Vagina (tissue), 2 donors: ENCODE data around the gene CPSF4. TPM values are rescaled to one million over a fixed set of nuclear protein-coding genes. Genes with fewer than 3 reads are reported as not detected.

ENCODE experiments used
- DNase-seq, 2 donors: peaks; one replicate each; pipeline ENCODE4 v3.0.0-alpha.2; 2017; ENCODE audit errors: extremely low spot score in 2 of 2
- H3K27ac ChIP-seq: fragments of 200-600 bp; sonication (generic); one replicate; pipeline ENCODE4 v1.5.1; 2019
- H3K27me3 ChIP-seq: fragments of 200-600 bp; sonication (generic); one replicate; pipeline ENCODE4 v1.5.1; 2019
- H3K36me3 ChIP-seq, 2 donors: fragments of 200-600 bp; sonication (generic); one replicate each; pipeline ENCODE4 v1.5.1; 2017 to 2019
- H3K4me1 ChIP-seq: fragments of 200-600 bp; sonication (generic); one replicate; pipeline ENCODE4 v1.5.1; 2019
- H3K4me3 ChIP-seq, 2 donors: fragments of 200-600 bp; sonication (generic); 1 replicate in 1 of 2; 2 replicates in 1 of 2; pipeline ENCODE4 v1.5.1; 2016 to 2019
- H3K9me3 ChIP-seq: fragments of 200-600 bp; sonication (generic); one replicate; pipeline ENCODE4 v1.5.1; 2019
- POLR2A ChIP-seq, 2 donors: fragments of 450-650 bp; IDR thresholded peaks; one replicate each; pipeline ENCODE4 v1.6.1; 2017; ENCODE audit warnings: antibody characterized with exemption in 2 of 2, mild to moderate bottlenecking in 2 of 2, moderate library complexity in 2 of 2
- POLR2AphosphoS5 ChIP-seq, 2 donors: sonication (generic); formaldehyde crosslinking; IDR thresholded peaks; one replicate each; pipeline ENCODE4 v1.9.0; 2017; ENCODE audit warnings: antibody characterized with exemption in 2 of 2, mild to moderate bottlenecking in 2 of 2, low read depth in 1 of 2; ENCODE audit not compliant: insufficient read depth in 1 of 2
- intact Hi-C: fragments of 100-400 bp; cut with DNase I; formaldehyde crosslinking; loops from one replicate; pipeline ENCODE4 v1.15.1; 2023
- total RNA-seq: library from RNA; depleted of rRNA; stranded (reverse); fragments of >200 nt; gene quantifications from one replicate; pipeline ENCODE4 v1.2.3, GENCODE V29; 2016
- TF ChIP-seq, protein P1 (sequence below), 3 experiments: fragments of 450-650 bp in 2 of 3; fragments of 200-600 bp in 1 of 3; sonication (generic) in 1 of 3; IDR thresholded peaks; one replicate each; pipeline ENCODE4 v1.5.1; 2017 to 2019; ENCODE audit warnings: antibody characterized with exemption in 3 of 3, mild to moderate bottlenecking in 2 of 3, moderate library complexity in 2 of 3

CPSF4 gene
- total RNA-seq, 1 donor from 2014 or later, result 23.8 TPM

DNA sequence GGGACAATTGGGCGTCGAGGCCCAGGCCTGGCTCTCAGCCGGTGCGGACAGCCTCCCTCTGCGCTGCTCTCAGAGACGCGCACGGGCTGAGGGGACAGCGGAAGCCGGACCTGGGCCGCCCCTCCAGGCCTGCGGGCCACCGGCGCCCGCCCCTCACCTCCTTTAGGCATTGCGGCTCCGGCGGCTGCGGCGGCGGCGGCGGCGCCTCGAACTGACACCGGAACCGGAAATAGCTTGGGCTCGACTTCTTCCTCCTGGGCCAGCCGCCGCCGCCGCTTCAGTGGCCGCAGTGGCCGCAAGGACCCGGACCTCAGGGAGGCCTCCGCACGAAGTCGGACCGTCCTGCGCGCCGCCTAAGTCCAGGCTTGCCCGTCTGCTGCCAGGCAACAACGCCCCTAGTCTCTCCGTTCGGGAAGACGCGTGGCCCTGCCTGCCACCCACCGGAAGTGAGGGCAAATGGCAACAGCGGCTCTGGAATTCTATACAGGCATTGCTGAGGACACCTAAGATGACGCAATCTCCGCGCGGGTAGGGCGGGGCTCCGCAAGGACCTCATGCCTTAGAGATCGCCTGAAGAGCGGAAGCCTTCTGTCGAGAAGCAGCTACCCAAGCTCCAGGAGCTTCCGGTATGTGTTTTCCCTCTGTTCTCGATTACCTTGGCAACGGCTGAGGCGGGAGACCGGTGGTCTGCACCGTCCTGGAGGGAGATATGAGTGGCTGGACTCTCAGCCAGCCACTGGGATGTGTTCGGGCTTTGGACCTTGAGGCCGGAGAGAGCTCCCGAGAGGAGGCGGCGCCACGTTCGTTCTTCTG, 30.2 kb upstream of the CPSF4 start, which contains the start of the genes BUD31 and PDAP1:
BUD31 (plus strand) TSS at position 591 of the 813 bp plus-strand sequence. CDS start 2,124 bp downstream, outside the sequence.
PDAP1 (minus strand) TSS at position 219 of the 813 bp plus-strand sequence; CDS start at position 170, 49 bp downstream.
- intact Hi-C loops, result loop anchor here (10.0 kb wide), 1 partner anchor 264 kb away; the partner anchor contains the start of gene SMURF1
- peak within 1 kb of the TSS; percentile 93 for H3K27ac ChIP-seq
- H3K27me3 ChIP-seq, result no peaks in the 10 kb centered on the region
- peak in 1 of 2 donors; percentile 64 for TF ChIP-seq POLR2A (IDR thresholded peaks at IDR 0.05)
- TF ChIP-seq, protein P1, sequence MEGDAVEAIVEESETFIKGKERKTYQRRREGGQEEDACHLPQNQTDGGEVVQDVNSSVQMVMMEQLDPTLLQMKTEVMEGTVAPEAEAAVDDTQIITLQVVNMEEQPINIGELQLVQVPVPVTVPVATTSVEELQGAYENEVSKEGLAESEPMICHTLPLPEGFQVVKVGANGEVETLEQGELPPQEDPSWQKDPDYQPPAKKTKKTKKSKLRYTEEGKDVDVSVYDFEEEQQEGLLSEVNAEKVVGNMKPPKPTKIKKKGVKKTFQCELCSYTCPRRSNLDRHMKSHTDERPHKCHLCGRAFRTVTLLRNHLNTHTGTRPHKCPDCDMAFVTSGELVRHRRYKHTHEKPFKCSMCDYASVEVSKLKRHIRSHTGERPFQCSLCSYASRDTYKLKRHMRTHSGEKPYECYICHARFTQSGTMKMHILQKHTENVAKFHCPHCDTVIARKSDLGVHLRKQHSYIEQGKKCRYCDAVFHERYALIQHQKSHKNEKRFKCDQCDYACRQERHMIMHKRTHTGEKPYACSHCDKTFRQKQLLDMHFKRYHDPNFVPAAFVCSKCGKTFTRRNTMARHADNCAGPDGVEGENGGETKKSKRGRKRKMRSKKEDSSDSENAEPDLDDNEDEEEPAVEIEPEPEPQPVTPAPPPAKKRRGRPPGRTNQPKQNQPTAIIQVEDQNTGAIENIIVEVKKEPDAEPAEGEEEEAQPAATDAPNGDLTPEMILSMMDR (IDR thresholded peaks at IDR 0.05), result no peak
- TF ChIP-seq POLR2AphosphoS5 (IDR thresholded peaks at IDR 0.05; ENCODE audit: insufficient read depth in 1 of 2, low read depth in 1 of 2), result peak; percentile 97
- no peaks in the 10 kb centered on the region for H3K9me3 ChIP-seq
- peak within 1 kb of the TSS; percentile 94 to 99 for H3K4me3 ChIP-seq
- DNase-seq, result peak in 1 of 2 donors; percentile 98
- H3K4me1 ChIP-seq, result peaks cover 58% of the 10 kb centered on the region
- peaks cover 8 to 35% of the 10 kb centered on the region in 2 donors for H3K36me3 ChIP-seq

DNA sequence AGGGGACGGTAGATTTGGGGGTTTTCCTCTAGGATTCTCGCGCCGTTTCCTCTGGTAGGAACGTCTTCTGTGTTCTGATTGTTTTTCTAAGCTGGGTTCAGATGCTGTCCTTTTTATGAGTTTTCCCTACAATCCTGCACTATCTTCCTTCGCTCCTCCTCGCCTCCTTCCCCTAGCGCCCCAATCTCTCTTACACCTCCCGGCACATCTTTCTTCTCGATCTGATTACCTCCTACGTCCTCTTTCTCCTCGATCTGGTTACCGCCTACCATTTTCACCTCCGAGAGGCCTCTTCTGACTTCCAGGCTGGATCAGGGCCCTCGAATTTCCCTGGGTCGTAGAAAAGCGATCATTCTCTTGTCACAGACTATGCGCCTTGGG, 29.6 kb upstream of the CPSF4 start:
- H3K27me3 ChIP-seq, result no peaks in the 10 kb centered on the region
- peaks cover 8 to 36% of the 10 kb centered on the region in 2 donors for H3K36me3 ChIP-seq
- intact Hi-C loops, result loop anchor here (10.0 kb wide), 1 partner anchor 264 kb away; the partner anchor contains the start of gene SMURF1

DNA sequence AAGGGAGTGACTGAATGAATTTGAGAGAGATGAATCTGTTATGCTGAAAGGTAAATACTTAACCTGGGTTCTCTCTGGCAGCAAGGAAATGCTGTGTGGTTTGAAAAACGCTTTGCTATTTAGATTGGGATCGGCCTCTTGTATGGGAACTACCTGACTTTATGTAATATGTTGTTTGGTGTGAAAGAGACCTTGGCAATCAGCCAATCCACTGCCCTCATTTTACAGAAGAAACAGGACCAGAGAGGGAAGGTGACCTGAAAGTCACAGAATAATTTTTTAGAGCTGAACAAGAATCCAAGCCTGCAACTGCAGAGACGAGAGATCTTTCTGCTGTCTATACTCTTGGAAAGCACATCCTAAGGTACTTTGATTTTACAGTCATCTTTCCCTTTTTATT, 28.9 kb upstream of the CPSF4 start:
- TF ChIP-seq, protein P1 (IDR thresholded peaks at IDR 0.05), result no peak
- TF ChIP-seq POLR2A (IDR thresholded peaks at IDR 0.05), result no peak
- TF ChIP-seq POLR2AphosphoS5 (IDR thresholded peaks at IDR 0.05; ENCODE audit: insufficient read depth in 1 of 2, low read depth in 1 of 2), result no peak
- peaks cover 8 to 39% of the 10 kb centered on the region in 2 donors for H3K36me3 ChIP-seq
- H3K27ac ChIP-seq, result no peak overlapping the region
- intact Hi-C loops, result loop anchor here (10.0 kb wide), 1 partner anchor 265 kb away; the partner anchor contains the start of gene SMURF1
- H3K4me3 ChIP-seq, result peak overlapping the region; percentile 94 to 99
- no peak for DNase-seq
- H3K9me3 ChIP-seq, result no peaks in the 10 kb centered on the region
- H3K4me1 ChIP-seq, result peaks cover 53% of the 10 kb centered on the region
- H3K27me3 ChIP-seq, result no peaks in the 10 kb centered on the region

More for the DNA sequence above, 29.6 kb upstream of the CPSF4 start:
- no peak for DNase-seq
- H3K4me1 ChIP-seq, result peaks cover 58% of the 10 kb centered on the region
- H3K9me3 ChIP-seq, result no peaks in the 10 kb centered on the region
- H3K27ac ChIP-seq, result peak overlapping the region; percentile 93
- H3K4me3 ChIP-seq, result peak overlapping the region; percentile 94 to 99
- TF ChIP-seq POLR2AphosphoS5 (IDR thresholded peaks at IDR 0.05; ENCODE audit: insufficient read depth in 1 of 2, low read depth in 1 of 2) (no peak), POLR2A (IDR thresholded peaks at IDR 0.05) (no peak)
- TF ChIP-seq, protein P1 (IDR thresholded peaks at IDR 0.05), result no peak

DNA sequence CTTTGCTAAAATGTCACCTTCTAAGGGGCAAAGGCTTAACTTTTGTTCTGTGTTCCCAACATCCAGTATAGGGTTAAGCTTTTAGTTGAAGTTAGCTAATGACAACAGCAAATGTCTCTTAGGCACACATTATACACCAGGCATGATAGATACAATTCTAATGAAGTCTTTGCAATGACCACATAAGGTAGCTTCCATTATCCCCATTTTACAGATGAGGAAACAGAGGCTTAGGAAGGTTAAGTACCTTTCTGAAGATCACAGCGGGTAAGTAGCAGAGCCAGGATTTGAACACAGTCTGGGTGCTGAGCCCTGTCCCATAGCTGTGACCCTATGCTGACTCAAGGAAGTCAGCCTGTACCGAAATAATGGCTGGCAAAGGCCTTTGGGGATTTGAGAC, 28.1 kb upstream of the CPSF4 start:
- no peak overlapping the region for H3K4me3 ChIP-seq
- no peak for DNase-seq
- no peaks in the 10 kb centered on the region for H3K9me3 ChIP-seq
- no peak for TF ChIP-seq POLR2A (IDR thresholded peaks at IDR 0.05)
- no peak for TF ChIP-seq POLR2AphosphoS5 (IDR thresholded peaks at IDR 0.05; ENCODE audit: insufficient read depth in 1 of 2, low read depth in 1 of 2)
- TF ChIP-seq, protein P1 (IDR thresholded peaks at IDR 0.05), result no peak
- H3K27ac ChIP-seq, result no peak overlapping the region
- intact Hi-C loops, result no loop called here
- H3K36me3 ChIP-seq, result peaks cover 8 to 47% of the 10 kb centered on the region in 2 donors
- H3K27me3 ChIP-seq, result no peaks in the 10 kb centered on the region
- peaks cover 45% of the 10 kb centered on the region for H3K4me1 ChIP-seq
